HG02588 (cell line): ENCODE results near the gene ADGRF4.
"Not testable (repeated sequence)": the region's sequence is repeated elsewhere in the genome, so short reads cannot be mapped to it uniquely, and the experiment has no call there.

ENCODE experiments used
- ATAC-seq: cut with Tn5 transposase; IDR thresholded peaks from one replicate; pipeline ENCODE4 v1.9.1; 2021; ENCODE audit warnings: mild to moderate bottlenecking, moderate library complexity; ENCODE audit not compliant: unreplicated experiment

The ADGRF4 gene

DNA sequence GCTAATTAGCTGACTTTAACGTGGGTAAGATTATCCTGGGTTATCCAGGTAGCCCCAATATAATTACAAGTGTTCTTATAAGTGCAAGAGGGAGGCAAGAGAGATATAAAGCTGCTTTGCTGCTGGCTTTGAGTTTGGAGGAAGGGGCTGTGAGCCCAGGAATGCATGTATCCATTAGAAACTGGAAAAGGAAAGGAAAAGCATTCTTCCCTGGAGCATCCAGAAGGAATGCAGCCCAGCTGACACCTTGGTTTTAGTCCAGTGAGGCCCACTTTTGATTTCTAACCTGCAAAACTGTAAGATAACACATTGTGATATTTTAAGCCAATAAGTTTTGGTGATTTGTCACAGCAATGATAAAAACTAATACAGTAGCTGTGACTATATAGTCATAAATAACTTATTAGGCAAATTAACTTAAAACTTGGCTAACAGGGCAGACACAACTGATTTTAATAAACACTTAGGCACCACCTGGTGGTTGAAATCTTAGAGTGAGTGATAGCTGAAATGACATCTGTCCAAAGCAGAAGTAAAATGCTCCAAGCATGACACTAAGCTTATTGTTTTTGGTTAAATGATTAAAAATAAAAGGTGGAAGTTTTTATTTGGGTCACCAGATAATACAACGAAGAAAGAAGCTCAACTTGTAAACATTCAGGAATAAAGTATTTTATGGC, 35.6 kb downstream of the ADGRF4 start:
- ATAC-seq, result no peak

DNA sequence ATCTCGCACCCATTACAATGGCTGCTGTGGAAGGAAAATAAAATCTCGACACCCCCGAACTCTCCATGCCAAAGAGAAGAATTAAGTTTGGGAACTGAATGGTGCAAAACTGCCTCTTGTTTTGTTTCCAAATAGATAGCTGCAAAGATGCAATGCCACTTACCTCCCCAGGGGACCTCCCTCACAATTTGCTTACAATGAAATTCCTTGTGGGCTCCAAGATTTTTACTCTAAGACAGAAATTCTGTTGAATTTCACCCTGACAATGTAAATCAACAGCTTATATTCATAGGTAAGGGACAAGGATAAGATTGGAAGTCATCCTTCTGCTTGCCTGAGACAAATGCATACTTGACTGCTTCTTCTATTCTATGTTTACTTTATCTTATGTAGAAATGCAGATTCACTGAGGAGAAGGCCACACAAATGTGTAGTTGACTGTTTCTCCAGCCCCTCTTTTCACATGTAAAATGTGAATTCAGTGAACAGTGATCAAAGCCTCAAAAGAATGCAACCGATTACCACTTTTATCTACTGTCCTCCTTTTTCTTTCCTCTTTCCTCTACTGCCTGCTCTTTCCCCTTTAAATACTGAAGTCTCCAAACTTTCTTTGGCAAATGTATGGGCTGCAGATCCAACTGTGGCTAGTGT, 36.6 kb downstream of the ADGRF4 start:
- ATAC-seq, result no peak

DNA sequence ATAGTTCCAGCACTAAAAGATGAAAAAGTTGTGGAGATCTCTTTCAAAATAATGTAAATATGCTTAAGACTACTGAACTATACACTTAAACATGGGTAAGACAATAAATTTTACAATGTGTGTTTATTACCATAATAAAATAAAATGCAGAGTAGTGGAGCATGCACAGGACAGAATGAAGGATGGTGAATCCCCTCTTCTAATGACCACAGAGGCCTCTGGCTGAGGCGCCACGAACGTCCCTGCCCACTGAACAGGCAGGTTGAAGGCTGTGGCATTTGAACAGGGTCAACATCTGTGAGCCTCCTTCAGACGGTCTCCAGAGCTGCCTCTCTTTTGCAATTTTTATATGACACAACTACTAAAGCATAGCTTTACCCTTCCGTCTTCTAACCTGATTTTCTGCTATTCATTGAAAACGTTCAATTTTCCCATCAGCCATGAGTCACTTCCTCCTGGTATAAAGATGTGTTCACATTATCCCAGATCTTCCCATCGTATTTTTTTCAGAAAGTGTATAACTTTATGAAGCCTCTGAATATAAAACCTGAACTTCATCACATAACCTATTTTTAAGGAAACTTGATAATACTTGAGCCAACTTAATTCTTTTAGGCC, 37.8 kb downstream of the ADGRF4 start:
- ATAC-seq, result no peak

DNA sequence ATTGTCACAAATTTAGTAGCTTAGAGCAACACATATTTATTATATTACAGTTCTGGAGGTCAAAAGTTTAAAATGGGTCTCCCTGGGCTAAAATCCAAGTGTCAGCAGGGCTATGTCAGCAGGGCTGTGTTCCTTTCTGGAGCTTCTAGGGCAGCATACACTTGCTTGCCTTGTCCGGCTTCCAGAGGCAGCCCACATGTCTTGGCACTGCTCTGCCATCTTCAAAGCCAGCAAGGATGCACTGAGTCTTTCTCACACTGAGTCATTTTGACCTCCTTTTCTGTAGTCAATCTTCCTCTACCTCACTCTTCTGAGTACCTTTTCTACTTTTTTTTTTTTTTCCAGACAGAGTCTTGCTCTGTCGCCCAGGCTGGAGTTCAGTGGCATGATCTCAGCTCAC, 39.0 kb downstream of the ADGRF4 start:
- ATAC-seq, result no peak

DNA sequence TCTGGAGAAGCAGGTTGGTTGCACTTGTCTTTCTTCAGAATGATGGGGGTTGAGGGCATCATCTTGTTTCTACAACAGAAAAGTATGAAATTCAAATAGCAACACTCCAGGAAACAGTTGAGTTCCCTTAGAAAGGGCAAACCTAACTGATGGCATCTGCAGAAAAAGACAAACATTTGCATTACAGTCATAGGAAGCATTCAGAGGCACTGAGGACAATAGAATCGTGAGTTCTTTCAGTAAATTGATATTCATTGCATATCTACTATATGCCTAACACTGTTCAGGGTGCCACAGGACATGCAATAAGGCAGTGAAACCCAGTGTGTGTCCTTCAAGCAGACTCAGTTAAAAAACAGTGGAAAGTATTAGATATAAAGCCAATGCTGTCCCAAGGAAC, 42.3 kb downstream of the ADGRF4 start:
- no peak for ATAC-seq

DNA sequence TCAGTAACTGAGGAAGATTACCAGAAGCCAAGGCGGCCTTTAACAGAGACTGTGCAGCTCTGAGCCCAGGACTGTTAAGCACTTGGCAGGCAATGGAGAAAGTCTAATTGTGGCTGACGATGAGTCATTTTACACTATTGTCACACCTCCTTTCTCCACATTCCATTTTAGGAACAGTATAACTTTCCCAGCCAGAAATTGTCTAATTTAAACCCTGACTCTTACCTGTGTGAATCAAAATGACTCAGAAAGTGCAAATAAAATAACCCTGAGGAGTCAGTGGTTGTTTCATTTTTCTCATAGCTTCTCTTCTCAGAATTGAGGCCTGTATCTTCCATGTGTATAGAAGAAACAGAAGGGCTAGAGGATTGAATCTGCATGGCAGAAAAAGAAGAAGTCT, 43.4 kb downstream of the ADGRF4 start:
- no peak for ATAC-seq

DNA sequence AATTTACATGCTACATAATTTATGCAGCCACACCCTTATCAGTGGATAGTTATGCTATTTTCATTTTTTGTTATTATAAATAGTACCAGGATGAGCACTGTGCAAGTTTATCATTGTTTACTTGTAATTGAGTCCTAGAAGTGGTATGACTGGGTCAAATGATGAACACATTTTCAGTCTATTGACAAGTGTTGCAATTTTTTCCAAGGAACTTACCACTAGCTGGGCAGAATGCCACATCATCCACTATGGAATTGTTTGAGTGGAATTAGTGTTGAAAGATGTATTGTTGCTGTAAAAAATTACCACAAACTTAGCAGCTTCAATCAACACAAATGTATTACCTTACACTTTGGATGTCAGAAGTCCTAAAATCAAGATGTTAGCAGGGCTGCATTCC, 45.4 kb downstream of the ADGRF4 start:
- no peak for ATAC-seq

DNA sequence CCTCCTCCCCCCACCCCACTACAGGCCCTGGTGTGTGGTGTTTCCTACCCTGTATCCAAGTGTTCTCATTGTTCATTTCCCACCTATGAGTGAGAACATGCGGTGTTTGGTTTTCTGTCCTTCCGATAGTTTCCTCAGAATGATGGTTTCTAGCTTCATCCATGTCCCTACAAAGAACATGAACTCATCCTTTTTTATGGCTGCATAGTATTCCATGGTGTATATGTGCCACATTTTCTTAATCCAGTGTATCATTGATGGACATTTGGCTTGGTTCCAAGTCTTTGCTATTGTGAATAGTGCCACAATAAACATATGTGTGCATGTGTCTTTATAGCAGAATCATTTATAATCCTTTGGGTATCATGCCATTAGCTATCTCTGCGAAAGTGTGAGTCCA, 46.9 kb downstream of the ADGRF4 start:
- not testable (repeated sequence) for ATAC-seq

DNA sequence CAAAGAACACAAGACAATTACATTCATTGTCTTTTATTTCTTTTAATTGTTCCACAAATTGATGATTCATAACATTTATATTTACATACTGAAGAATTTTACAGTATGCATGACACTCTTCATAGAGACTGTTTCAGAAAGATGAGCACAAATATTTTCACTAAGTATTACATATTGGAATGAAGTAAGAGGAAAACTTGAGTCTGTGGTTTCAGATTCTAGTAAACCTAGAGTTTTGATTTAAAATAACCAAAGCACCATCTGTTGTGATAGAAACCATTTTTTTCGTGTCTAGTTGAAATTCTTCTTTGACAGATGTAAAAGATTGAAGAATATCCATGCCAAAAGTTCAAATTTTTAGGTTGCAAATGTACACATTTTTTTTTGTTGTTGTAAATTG, 51.4 kb downstream of the ADGRF4 start:
- no peak for ATAC-seq

DNA sequence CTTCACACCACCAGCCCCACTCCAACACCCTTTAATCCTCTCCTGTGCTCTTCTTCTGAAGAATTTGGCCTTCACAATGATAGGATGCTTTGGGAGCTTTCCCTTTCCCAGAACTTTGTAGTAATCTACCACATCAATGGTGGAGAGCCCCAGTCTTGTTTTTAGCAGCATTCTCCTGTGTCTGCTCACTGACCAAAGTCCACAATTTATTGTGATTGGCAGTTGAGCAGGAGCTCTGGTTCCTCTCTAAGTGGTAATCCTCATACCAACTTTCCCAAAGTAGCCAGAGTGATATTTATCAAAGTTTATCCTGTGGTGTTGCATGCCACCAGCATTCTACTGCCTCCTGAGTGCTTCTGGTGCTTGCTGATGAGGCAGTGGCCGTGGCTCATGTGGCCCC, 54.4 kb downstream of the ADGRF4 start:
- no peak for ATAC-seq

DNA sequence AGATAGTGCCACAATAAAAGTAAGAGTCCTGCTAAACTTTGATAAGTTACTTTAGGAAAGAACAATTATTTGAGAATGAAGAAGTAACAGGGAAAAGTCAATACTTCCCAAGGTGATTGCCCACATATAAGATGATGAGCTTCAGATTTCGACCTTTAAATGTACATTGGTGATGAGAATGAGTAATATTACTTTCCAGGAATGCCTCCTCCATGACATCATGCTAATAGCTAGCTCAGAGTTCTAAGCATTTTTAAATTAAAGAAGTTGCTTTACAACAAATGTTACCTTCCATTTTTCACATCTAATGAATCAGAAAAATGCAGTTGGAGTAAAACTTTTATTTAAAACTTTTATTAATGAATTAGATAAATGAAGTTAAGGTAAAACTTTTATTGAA, 61.0 kb downstream of the ADGRF4 start:
- ATAC-seq, result no peak

DNA sequence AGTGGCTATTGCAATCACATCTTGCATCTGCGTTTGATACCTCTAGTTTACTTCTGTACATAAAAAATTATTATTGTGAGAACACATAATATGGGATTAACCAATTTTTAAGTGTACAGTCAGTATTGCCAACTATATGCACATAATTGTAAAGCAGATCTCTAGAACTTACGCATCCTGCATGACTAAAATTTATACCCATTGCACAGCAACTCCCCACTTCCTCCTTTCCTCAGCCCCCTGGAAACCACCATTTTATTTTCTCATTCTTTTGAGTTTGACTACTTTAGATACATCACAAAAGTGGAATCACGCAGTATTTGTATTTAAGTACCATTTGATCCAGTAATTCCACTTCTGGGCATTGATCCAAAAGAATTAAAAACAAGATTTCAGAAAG, 64.1 kb downstream of the ADGRF4 start:
- ATAC-seq, result no peak

DNA sequence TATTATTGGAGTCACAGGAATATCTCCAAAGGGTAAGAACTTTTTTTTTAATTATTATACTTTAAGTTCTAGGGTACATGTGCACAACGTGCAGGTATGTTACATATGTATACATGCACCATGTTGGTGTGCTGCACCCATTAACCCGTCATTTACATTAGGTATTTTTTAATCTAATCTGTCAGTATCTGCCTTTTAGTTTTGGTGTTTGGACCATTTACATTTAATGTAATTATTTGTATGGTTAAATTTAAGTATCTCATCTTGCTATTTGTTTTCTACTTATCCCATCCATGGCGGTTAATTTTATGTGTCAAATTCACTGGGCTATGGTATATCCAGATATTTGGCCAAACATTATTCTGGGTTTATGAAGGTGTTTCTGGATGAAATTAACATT, 68.1 kb downstream of the ADGRF4 start:
- no peak for ATAC-seq

DNA sequence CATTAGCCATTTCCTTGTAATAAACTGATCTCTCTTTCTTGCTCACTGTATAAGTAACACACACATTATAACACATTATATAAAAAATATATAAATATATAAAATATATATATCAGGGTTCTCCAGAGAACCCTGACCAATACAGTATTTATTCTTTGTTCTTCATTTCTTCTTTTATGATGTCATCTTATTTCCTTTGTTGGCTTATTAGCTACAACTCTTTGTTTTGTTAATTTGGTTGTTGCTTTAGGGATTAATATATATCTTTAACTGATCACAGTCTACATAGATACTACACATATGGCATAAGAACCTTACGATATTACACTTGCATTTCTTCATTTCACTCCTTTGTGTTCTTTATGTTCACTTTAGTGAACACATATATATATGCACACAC, 68.7 kb downstream of the ADGRF4 start:
- no peak for ATAC-seq

DNA sequence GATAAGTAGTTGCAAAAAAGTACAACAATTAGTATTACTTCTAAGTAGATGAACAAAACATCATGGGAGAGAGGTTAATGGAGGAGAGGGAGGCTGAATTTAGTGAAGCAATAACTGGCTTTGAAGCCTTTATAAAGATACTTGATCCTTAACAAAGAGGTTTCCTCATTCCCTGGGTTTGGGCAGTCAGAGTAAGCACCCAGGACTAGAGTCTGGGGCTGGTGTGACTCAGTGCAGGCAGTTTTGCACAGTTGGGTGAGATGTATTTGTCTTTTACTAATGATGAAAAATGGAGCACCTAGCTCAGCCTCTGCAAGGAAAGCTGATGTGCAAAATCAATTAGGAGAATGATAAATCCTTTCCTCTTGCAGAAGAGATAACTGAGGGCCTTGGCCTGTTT, 71.6 kb downstream of the ADGRF4 start:
- no peak for ATAC-seq
